ENCODE data around the gene PCSK5.
"Not testable (repeated sequence)": the region's sequence is repeated elsewhere in the genome, so short reads cannot be mapped to it uniquely, and the experiment has no call there.

The PCSK5 gene

GRCh38 chr9:75927356-75927755, 36.9 kb downstream of the PCSK5 start:
- no peak for DNase-seq

- no peak for DNase-seq
Measured at GRCh38 chr9:75930190-75930589, 39.7 kb downstream of the PCSK5 start.

- no peak for DNase-seq
Measured at GRCh38 chr9:75930730-75931321, 40.4 kb downstream of the PCSK5 start.

GRCh38 chr9:75933982-75934381, 43.5 kb downstream of the PCSK5 start:
- DNase-seq = no peak

GRCh38 chr9:75935591-75935990, 45.1 kb downstream of the PCSK5 start:
- no peak for DNase-seq

GRCh38 chr9:75937521-75938258, 47.2 kb downstream of the PCSK5 start:
- DNase-seq = no peak

GRCh38 chr9:75938946-75939345, 48.5 kb downstream of the PCSK5 start:
- DNase-seq = no peak

- no peak for DNase-seq
Measured at GRCh38 chr9:75939536-75940111, 49.2 kb downstream of the PCSK5 start.

GRCh38 chr9:75941066-75941465, 50.6 kb downstream of the PCSK5 start:
- no peak for DNase-seq

- DNase-seq = no peak
Measured at GRCh38 chr9:75941577-75942311, 51.3 kb downstream of the PCSK5 start.

GRCh38 chr9:75946766-75947165, 56.3 kb downstream of the PCSK5 start:
- no peak for DNase-seq

- DNase-seq = no peak
Measured at GRCh38 chr9:75947233-75947632, 56.8 kb downstream of the PCSK5 start.

- no peak for DNase-seq
Measured at GRCh38 chr9:75950998-75951397, 60.5 kb downstream of the PCSK5 start.

- no peak for DNase-seq
Measured at GRCh38 chr9:75953218-75953617, 62.7 kb downstream of the PCSK5 start.

GRCh38 chr9:75956161-75956560, 65.7 kb downstream of the PCSK5 start:
- DNase-seq = no peak

- no peak for DNase-seq
Measured at GRCh38 chr9:75957116-75957515, 66.6 kb downstream of the PCSK5 start.

- DNase-seq = no peak
Measured at GRCh38 chr9:75958226-75958625, 67.8 kb downstream of the PCSK5 start.

- no peak for DNase-seq
Measured at GRCh38 chr9:75960551-75960950, 70.1 kb downstream of the PCSK5 start.

GRCh38 chr9:75962013-75962661, 71.7 kb downstream of the PCSK5 start:
- no peak for DNase-seq

GRCh38 chr9:75962662-75963036, 72.2 kb downstream of the PCSK5 start:
- no peak for DNase-seq

- DNase-seq = not testable (repeated sequence)
Measured at GRCh38 chr9:75963321-75963720, 72.8 kb downstream of the PCSK5 start.

- peak; percentile 49 for DNase-seq
Measured at GRCh38 chr9:75964427-75964826, 74.0 kb downstream of the PCSK5 start.

GRCh38 chr9:75965231-75965630, 74.8 kb downstream of the PCSK5 start:
- DNase-seq = no peak

Data from kidney glomerular epithelial cell (primary cell).